Omental fat pad (tissue), 4 donors: ENCODE results near the gene DNM2. TPM values are rescaled to one million over a fixed set of nuclear protein-coding genes. Genes with fewer than 3 reads are reported as not detected.
"Not testable (repeated sequence)": the region's sequence is repeated elsewhere in the genome, so short reads cannot be mapped to it uniquely, and the experiment has no call there.

Source experiments
- ATAC-seq: fragments of 150-250 bp; one replicate; pipeline ENCODE4 v1.9.1; 2016; ENCODE audit warnings: mild to moderate bottlenecking, moderate library complexity; ENCODE audit not compliant: low FRiP score
- DNase-seq: peaks from one replicate; pipeline ENCODE4 v3.0.0-alpha.2; 2019; ENCODE audit warnings: low spot score
- CTCF ChIP-seq, 3 donors: fragments of 450-650 bp; IDR thresholded peaks; one replicate each; pipeline ENCODE4 v1.5.1; 2016 to 2017; ENCODE audit warnings: antibody characterized with exemption in 3 of 3, mild to moderate bottlenecking in 3 of 3, moderate library complexity in 2 of 3
- total RNA-seq, 4 donors: library from RNA; depleted of rRNA; stranded (reverse); fragments of >200 nt; gene quantifications; one replicate each; pipeline ENCODE4 v1.1.0, GENCODE V29; 2016

The DNM2 gene
- total RNA-seq, 4 donors from 2014 or later, result 76.5 to 135 (median 99.9) TPM

- ATAC-seq (peak; percentile 42), DNase-seq (peak; percentile 46)
- no peak for TF ChIP-seq CTCF (IDR thresholded peaks at IDR 0.05)
Observed at GRCh38 chr19:10836479-10837330, 118.8 kb downstream of the DNM2 start.

GRCh38 chr19:10837649-10838048 is 119.8 kb downstream of the DNM2 start:
- not testable (repeated sequence) for ATAC-seq, DNase-seq

GRCh38 chr19:10838377-10838776 is 120.5 kb downstream of the DNM2 start:
- no peak for ATAC-seq
- no peak for DNase-seq
- TF ChIP-seq CTCF (IDR thresholded peaks at IDR 0.05), result no peak

GRCh38 chr19:10839114-10840050 is 121.5 kb downstream of the DNM2 start:
- DNase-seq, result no peak

GRCh38 chr19:10842788-10843187 is 124.9 kb downstream of the DNM2 start:
- TF ChIP-seq CTCF (IDR thresholded peaks at IDR 0.05), result no peak
- DNase-seq (no peak), ATAC-seq (no peak)

More at GRCh38 chr19:10839114-10840050, 121.5 kb downstream of the DNM2 start:
- TF ChIP-seq CTCF (IDR thresholded peaks at IDR 0.05), result no peak
- no peak for ATAC-seq

GRCh38 chr19:10846500-10847202 is 128.8 kb downstream of the DNM2 start:
- TF ChIP-seq CTCF (IDR thresholded peaks at IDR 0.05), result no peak
- DNase-seq, result no peak
- no peak for ATAC-seq
